Stimulated activated CD4-positive, alpha-beta T cell treated with anti-CD3 and anti-CD28 coated beads, Interleukin-4, amount 100 ng/mL, for 1 hour (primary cell): Measurements from ENCODE around the gene SEC31B.

Experiments used
- DNase-seq: peaks from one replicate; pipeline ENCODE4 v3.0.0-alpha.2; 2020

The SEC31B gene

GRCh38 chr10:100528123-100528886 lies 8.6 kb upstream of the SEC31B start:
- no peak for DNase-seq

- no peak for DNase-seq
Measured at GRCh38 chr10:100524638-100525037, 5.0 kb upstream of the SEC31B start.

GRCh38 chr10:100524206-100524605 lies 4.5 kb upstream of the SEC31B start:
- DNase-seq = no peak

GRCh38 chr10:100522945-100523344 lies 3.3 kb upstream of the SEC31B start:
- no peak for DNase-seq

- DNase-seq = no peak
Measured at GRCh38 chr10:100522107-100522801, 2.6 kb upstream of the SEC31B start.

- DNase-seq = no peak
Measured at GRCh38 chr10:100520811-100521210, 1.1 kb upstream of the SEC31B start.

- peak; percentile 57 for DNase-seq
Measured at GRCh38 chr10:100518761-100519241, 860 bp downstream of the SEC31B start.

GRCh38 chr10:100516847-100517246 lies 2.8 kb downstream of the SEC31B start:
- DNase-seq = no peak

GRCh38 chr10:100515612-100516011 lies 4.0 kb downstream of the SEC31B start:
- DNase-seq = no peak

- peak; percentile 33 for DNase-seq
Measured at GRCh38 chr10:100510533-100511308, 8.9 kb downstream of the SEC31B start.

GRCh38 chr10:100509241-100509840 lies 10.3 kb downstream of the SEC31B start:
- DNase-seq = peak; percentile 40

- DNase-seq = no peak
Measured at GRCh38 chr10:100508691-100509150, 10.9 kb downstream of the SEC31B start.

GRCh38 chr10:100508266-100508665 lies 11.4 kb downstream of the SEC31B start:
- DNase-seq = no peak

GRCh38 chr10:100507357-100507732 lies 12.3 kb downstream of the SEC31B start:
- DNase-seq = no peak

GRCh38 chr10:100506596-100507356 lies 12.9 kb downstream of the SEC31B start:
- no peak for DNase-seq

GRCh38 chr10:100505164-100505563 lies 14.5 kb downstream of the SEC31B start:
- DNase-seq = no peak

GRCh38 chr10:100504096-100504495 lies 15.6 kb downstream of the SEC31B start:
- no peak for DNase-seq

- no peak for DNase-seq
Measured at GRCh38 chr10:100502926-100503494, 16.7 kb downstream of the SEC31B start.

- DNase-seq = no peak
Measured at GRCh38 chr10:100501423-100501822, 18.2 kb downstream of the SEC31B start.

- no peak for DNase-seq
Measured at GRCh38 chr10:100498059-100498458, 21.6 kb downstream of the SEC31B start.

- DNase-seq = no peak
Measured at GRCh38 chr10:100496567-100496966, 23.1 kb downstream of the SEC31B start.

- no peak for DNase-seq
Measured at GRCh38 chr10:100490531-100490930, 29.1 kb downstream of the SEC31B start.
